Colonic mucosa (tissue), 4 donors: ENCODE measurements around the gene EVL. TPM values are rescaled to one million over a fixed set of nuclear protein-coding genes. Genes with fewer than 3 reads are reported as not detected.

Experiments
- DNase-seq: peaks from one replicate; pipeline ENCODE4 v3.0.0-alpha.2; 2020
- H3K27ac ChIP-seq: fragments of 200-600 bp; one replicate; pipeline ENCODE4 v1.8.0; 2021
- H3K27me3 ChIP-seq: fragments of 200-600 bp; one replicate; pipeline ENCODE4 v1.8.0; 2021
- H3K36me3 ChIP-seq: fragments of 200-600 bp; one replicate; pipeline ENCODE4 v1.8.0; 2021
- H3K4me1 ChIP-seq: fragments of 200-600 bp; one replicate; pipeline ENCODE4 v1.8.0; 2021; ENCODE audit warnings: mild to moderate bottlenecking
- H3K4me3 ChIP-seq: fragments of 200-600 bp; one replicate; pipeline ENCODE4 v1.8.0; 2021
- H3K9ac ChIP-seq, 2 donors: one replicate each; pipeline ENCODE4 v1.7.0; 2013; ENCODE audit warnings: control low read depth in 2 of 2, low read depth in 2 of 2, low read length in 2 of 2
- H3K9me3 ChIP-seq: fragments of 200-600 bp; one replicate; pipeline ENCODE4 v1.8.0; 2021
- intact Hi-C: fragments of 100-400 bp; cut with DNase I; formaldehyde crosslinking; loops from one replicate; pipeline ENCODE4 v1.14.1; 2022
- total RNA-seq, 2 donors: library from RNA; stranded (reverse); fragmentation: NEBNext Ultra II Directional in 1 of 2; extraction: Animal tissue kit (Norgen Biotek cat#: 25700) in 1 of 2; gene quantifications; one replicate each; pipeline ENCODE4 v1.2.1, GENCODE V29; 2021
- TF ChIP-seq, protein P1 (sequence below): fragments of 200-600 bp; IDR thresholded peaks from one replicate; pipeline ENCODE4 v1.8.0; 2022; ENCODE audit warnings: antibody characterized with exemption, mild to moderate bottlenecking
- donor health status: healthy.
- donor health status: DM: no; HTN: no; CAD: no.
- donor health status: DM: no; HTN: no; CAD: no.

The EVL gene
- total RNA-seq, 2 donors from 2014 or later = 13.7 to 15.4 TPM

DNA sequence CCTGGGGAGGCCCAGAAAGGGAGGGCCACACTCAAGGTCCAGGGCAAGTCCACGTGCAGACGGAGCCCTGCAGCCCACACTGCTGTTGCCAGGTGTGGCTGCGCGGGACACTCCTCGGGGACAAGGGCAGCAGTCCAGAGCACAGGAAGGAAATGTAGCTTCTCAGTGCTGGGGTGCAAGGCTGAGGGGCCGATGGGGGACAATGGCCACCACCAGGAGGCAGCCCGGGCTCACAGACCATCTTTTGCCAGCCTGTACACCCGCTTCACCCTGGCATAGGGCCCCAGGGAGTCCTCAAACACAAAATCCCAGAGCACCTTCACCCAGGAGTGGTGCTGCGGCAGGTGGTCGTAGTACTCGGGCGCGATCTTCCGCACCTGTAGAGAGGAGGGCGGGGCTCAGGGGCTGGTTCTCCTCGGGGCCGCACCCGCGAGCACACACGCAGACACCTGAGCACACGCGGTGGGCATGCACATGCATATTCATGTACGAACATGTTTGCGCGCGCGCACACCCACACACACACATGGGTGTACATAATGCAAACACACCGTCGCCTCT is 81.4 kb downstream of the EVL start:
- Histone ChIP-seq H3K4me3 (no peak overlapping the region), H3K36me3 (no peaks in the 10 kb centered on the region), H3K27me3 (no peaks in the 10 kb centered on the region), H3K9ac (peak overlapping the region; percentile 41 to 93), H3K9me3 (no peaks in the 10 kb centered on the region), H3K27ac (peak overlapping the region; percentile 87), H3K4me1 (peaks cover 54% of the 10 kb centered on the region)
- TF ChIP-seq, protein P1, sequence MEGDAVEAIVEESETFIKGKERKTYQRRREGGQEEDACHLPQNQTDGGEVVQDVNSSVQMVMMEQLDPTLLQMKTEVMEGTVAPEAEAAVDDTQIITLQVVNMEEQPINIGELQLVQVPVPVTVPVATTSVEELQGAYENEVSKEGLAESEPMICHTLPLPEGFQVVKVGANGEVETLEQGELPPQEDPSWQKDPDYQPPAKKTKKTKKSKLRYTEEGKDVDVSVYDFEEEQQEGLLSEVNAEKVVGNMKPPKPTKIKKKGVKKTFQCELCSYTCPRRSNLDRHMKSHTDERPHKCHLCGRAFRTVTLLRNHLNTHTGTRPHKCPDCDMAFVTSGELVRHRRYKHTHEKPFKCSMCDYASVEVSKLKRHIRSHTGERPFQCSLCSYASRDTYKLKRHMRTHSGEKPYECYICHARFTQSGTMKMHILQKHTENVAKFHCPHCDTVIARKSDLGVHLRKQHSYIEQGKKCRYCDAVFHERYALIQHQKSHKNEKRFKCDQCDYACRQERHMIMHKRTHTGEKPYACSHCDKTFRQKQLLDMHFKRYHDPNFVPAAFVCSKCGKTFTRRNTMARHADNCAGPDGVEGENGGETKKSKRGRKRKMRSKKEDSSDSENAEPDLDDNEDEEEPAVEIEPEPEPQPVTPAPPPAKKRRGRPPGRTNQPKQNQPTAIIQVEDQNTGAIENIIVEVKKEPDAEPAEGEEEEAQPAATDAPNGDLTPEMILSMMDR = no peak
- DNase-seq = peak; percentile 60
- intact Hi-C loops = no loop called here

DNA sequence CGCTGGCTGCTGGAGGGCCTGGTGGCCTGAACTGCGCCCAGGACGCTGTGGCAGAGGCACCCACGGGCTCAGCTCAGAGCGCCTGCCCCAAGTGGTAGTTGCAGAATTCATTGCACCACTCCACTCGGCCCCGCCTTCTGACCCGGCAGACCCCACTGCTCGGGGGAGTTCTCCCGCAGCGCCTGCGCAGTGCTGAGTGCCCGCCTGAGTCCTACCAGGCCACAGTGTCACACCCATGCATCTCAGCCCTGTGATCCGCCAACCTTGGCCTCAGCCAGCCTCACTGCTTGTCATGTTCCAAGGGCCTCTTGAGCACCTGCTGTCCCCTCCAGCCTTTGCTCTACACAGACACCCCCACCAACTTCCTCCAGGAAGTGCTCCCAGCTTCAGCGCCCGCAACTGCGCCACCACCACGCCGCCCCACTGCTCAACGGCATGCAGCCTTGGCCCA is 82.0 kb downstream of the EVL start:
- Histone ChIP-seq H3K27me3 (no peaks in the 10 kb centered on the region), H3K9ac (peak overlapping the region; percentile 28 to 93), H3K27ac (peak overlapping the region; percentile 87), H3K4me1 (peaks cover 48% of the 10 kb centered on the region), H3K4me3 (no peak overlapping the region), H3K9me3 (no peaks in the 10 kb centered on the region), H3K36me3 (no peaks in the 10 kb centered on the region)
- intact Hi-C loops = no loop called here
- DNase-seq = no peak
- TF ChIP-seq, protein P1 = no peak

DNA sequence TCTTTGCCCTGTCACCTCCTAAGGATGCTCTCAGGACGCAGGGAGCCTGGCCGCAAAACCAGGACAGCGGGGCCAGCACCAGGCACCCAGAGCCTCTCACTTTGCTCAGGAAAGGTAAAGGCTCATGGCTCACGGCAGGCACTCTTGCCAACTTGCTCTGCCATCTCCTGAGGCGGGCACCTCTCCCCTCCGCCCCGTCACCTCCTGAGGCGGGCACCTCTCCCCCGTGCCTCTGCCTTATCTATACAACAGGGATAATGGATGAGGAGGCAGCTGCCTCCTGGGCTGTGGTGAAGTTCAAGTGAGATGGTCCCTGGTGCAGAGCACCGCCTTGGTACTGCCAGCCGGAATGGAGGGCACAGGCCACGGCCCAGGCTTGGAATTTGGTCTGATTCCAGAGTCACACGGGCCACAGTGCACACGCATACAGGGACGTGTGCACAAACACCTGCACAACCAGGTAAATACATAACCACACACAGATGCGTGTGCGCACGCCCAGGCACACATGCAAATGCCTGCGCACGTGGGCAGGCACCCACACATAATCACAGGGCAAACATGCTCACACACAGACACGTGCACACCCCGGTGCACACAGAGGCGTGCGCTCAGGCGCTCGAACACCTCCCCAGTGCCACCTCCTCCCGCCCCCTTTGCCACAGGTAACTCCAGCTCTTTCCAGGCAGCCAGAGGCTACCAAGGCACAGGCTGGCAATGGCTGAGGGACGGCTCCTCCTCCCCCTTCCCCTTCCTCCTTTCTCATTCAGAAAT is 82.7 kb downstream of the EVL start:
- no peak overlapping the region for H3K4me3 ChIP-seq
- DNase-seq = no peak
- H3K27me3 ChIP-seq = no peaks in the 10 kb centered on the region
- TF ChIP-seq, protein P1 = no peak
- H3K4me1 ChIP-seq = peaks cover 43% of the 10 kb centered on the region
- no peak overlapping the region for H3K27ac ChIP-seq
- peak overlapping the region; percentile 29 to 93 for H3K9ac ChIP-seq
- intact Hi-C loops = no loop called here
- no peaks in the 10 kb centered on the region for H3K36me3 ChIP-seq
- H3K9me3 ChIP-seq = no peaks in the 10 kb centered on the region

DNA sequence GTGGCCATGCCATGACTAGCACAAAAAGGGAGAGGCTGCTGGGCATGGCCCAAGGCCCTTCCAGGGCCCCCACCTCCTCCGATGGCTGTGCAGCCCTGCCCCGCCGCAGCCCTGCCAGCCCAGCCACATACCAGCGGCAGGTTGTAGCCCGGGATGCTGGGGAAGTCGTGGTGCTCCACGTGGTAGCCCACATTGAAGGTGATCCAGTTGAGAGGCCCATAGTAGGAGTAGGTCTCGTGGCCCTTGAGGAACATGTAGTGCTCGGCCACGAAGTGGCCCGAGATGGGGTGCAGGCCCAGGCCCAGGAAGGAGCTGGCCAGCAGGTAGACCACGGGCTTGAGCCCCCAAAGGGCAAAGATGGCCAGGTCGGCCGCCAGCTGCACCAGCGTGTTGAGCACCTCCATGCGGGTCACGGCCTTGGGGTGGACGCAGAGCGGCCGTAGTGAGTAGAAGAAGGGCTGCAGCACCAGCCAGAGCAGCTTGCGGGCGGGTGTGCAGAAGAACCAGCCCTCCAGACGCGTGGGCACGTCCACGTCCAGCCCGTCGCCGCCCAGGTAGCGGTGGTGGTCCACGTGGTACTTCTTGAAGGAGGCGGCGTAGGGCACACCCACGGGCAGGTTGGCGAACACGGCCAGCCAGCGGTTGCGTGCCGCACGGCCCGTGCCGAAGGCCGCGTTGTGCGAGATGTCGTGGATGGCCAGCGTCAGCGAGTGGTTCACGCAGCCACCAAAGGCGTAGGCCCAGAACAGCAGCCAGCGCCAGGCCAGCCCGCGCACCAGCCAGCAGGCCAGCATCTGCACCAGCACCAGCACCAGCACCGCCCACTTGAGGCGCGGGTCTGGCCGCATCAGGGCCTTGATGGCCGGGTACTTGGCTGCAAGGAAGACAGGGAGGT is 83.9 kb downstream of the EVL start:
- H3K4me1 ChIP-seq = peaks cover 38% of the 10 kb centered on the region
- DNase-seq = no peak
- no peak overlapping the region for H3K27ac ChIP-seq
- H3K4me3 ChIP-seq = no peak overlapping the region
- H3K9me3 ChIP-seq = no peaks in the 10 kb centered on the region
- TF ChIP-seq, protein P1 = no peak
- H3K9ac ChIP-seq = peak overlapping the region; percentile 52 to 93
- intact Hi-C loops = no loop called here
- no peaks in the 10 kb centered on the region for H3K27me3 ChIP-seq
- H3K36me3 ChIP-seq = no peaks in the 10 kb centered on the region

DNA sequence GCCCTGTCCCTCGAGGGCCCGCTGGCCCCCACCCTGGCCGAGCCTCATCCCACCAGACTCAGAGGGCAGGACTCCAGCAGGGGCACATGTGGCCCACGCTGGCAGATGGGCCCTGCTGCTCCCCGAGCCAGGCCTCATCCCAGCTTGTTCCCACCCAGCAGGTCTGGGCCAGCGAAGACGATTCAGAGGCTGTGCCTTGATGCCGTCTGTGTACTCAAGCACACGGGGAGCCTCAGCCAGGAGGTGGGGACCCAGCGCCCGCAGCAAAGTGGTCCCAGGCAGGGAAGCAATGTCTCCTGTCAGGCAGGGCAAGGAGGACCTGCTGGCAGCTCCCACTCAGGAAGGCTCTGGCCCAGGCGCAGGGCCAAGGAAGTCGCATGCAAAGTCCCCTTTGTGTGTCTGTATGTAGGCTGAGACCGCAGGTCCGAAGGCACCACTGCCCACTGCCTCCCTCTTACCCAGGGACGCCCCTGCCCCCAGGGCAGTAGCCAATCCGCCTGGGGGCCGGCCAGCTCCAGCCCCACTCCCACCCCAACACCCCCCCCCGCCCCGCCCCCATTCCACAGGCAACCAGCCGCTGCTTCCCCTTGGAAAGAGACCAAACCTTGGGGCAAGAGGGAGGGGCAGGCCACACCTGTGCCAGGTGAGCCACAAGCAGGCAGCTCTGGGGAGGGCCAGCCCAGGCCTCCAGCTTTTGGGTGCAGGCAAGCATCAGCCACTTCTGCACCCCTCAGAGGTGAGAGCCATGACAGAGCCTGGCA is 84.8 kb downstream of the EVL start:
- TF ChIP-seq, protein P1 = no peak
- peak overlapping the region; percentile 52 to 74 for H3K9ac ChIP-seq
- intact Hi-C loops = no loop called here
- peaks cover 29% of the 10 kb centered on the region for H3K4me1 ChIP-seq
- H3K27ac ChIP-seq = peak overlapping the region; percentile 5
- H3K4me3 ChIP-seq = no peak overlapping the region
- no peaks in the 10 kb centered on the region for H3K27me3 ChIP-seq
- H3K36me3 ChIP-seq = no peaks in the 10 kb centered on the region
- H3K9me3 ChIP-seq = no peaks in the 10 kb centered on the region
- DNase-seq = peak; percentile 86
